Spleen (tissue), 11 donors: ENCODE results near the gene IDUA. TPM values are rescaled to one million over a fixed set of nuclear protein-coding genes. Genes with fewer than 3 reads are reported as not detected.

ENCODE experiments used
- DNase-seq: peaks from one replicate; pipeline ENCODE4 v3.0.0-alpha.2; 2020
- H3K27ac ChIP-seq, 8 donors: fragments of 200-600 bp; sonication (generic) in 7 of 8; 1 replicate in 4 of 8; 2 replicates in 4 of 8; pipeline versions ENCODE4 v1.5.0 to v1.8.0; 2016 to 2021; ENCODE audit warnings: inconsistent platforms in 4 of 8, mild to moderate bottlenecking in 4 of 8, moderate library complexity in 1 of 8
- H3K27me3 ChIP-seq, 7 donors: fragments of 200-600 bp; sonication (generic) in 6 of 7; replicated peaks in 1 of 7; 1 replicate in 4 of 7; 2 replicates in 3 of 7; pipeline versions ENCODE4 v1.5.0 to v1.8.0; 2016 to 2021; ENCODE audit warnings: inconsistent platforms in 3 of 7, mild to moderate bottlenecking in 1 of 7
- H3K36me3 ChIP-seq, 6 donors: fragments of 200-600 bp; sonication (generic) in 5 of 6; 1 replicate in 4 of 6; 2 replicates in 2 of 6; pipeline versions ENCODE4 v1.5.0 to v1.8.0; 2016 to 2021; ENCODE audit warnings: inconsistent platforms in 2 of 6
- H3K4me1 ChIP-seq, 6 donors: fragments of 200-600 bp; sonication (generic) in 5 of 6; 1 replicate in 3 of 6; 2 replicates in 3 of 6; pipeline versions ENCODE4 v1.5.0 to v1.8.0; 2016 to 2021; ENCODE audit warnings: inconsistent platforms in 3 of 6
- H3K4me3 ChIP-seq, 8 donors: fragments of 200-600 bp; sonication (generic) in 7 of 8; 1 replicate in 4 of 8; 2 replicates in 4 of 8; pipeline versions ENCODE4 v1.5.0 to v1.8.0; 2016 to 2021; ENCODE audit warnings: inconsistent platforms in 4 of 8, mild to moderate bottlenecking in 4 of 8, moderate library complexity in 2 of 8
- H3K9me3 ChIP-seq, 8 donors: fragments of 200-600 bp; sonication (generic) in 7 of 8; 1 replicate in 4 of 8; 2 replicates in 4 of 8; pipeline versions ENCODE4 v1.5.0 to v1.8.0; 2016 to 2021; ENCODE audit warnings: inconsistent platforms in 4 of 8
- CTCF ChIP-seq, 11 experiments: fragments of 200-600 bp in 7 of 11; fragments of 450-650 bp in 4 of 11; sonication (generic) in 4 of 11; IDR thresholded peaks in 8 of 11; conservative IDR thresholded peaks in 3 of 11; 1 replicate in 7 of 11; 2 replicates in 4 of 11; pipeline versions ENCODE4 v1.4.0 to v1.8.0; 2016 to 2021; ENCODE audit warnings: antibody characterized with exemption in 11 of 11, inconsistent platforms in 4 of 11, mild to moderate bottlenecking in 1 of 11
- POLR2A ChIP-seq, 3 donors: fragments of 450-650 bp; IDR thresholded peaks; one replicate each; pipeline ENCODE4 v1.5.1; 2017; ENCODE audit warnings: antibody characterized with exemption in 3 of 3, mild to moderate bottlenecking in 1 of 3
- POLR2AphosphoS5 ChIP-seq, 3 donors: sonication (generic); formaldehyde crosslinking; IDR thresholded peaks; one replicate each; pipeline ENCODE4 v1.5.1; 2017; ENCODE audit warnings: antibody characterized with exemption in 3 of 3
- WGBS, 5 donors: extraction: QIAGEN DNeasy Blood & Tissue Kit in 3 of 5; methylation state at CpG; one replicate each; pipeline versions ENCODE4 v1.1.5 to v1.1.7; 2013 to 2018; 5-methylcytosine and 5-hydroxymethylcytosine counted together
- intact Hi-C: fragments of 100-400 bp; cut with DNase I; formaldehyde crosslinking; loops from one replicate; pipeline ENCODE4 v1.15.0; 2023; ENCODE audit warnings: low total_unique reads
- polyA plus RNA-seq, 3 donors: library from polyadenylated mRNA; stranded (reverse); fragments of 200-250 nt; gene quantifications; one replicate each; pipeline ENCODE4 v1.2.1, GENCODE V29; 2013
- total RNA-seq, 7 donors: library from RNA; depleted of rRNA in 3 of 7; stranded (reverse); fragments of >200 nt in 3 of 7; fragmentation: NEBNext Ultra II Directional in 4 of 7; extraction: Animal tissue kit (Norgen Biotek cat#: 25700) in 4 of 7; gene quantifications; one replicate each; pipeline versions ENCODE4 v1.1.0 to v1.2.1, GENCODE V29; 2016 to 2021
- donor health status: healthy with polysubstance abuse.
- donor health status: DM: no; HTN: no; CAD: no; lungs with moderate emphysema.
- donor health status: DM: no; HTN: no; CAD: no.
- donor health status: Bipolar disorder and iron deficiency.
- donor health status: healthy.
- donor health status: DM: no; HTN: no; CAD: no.
- donor health status: DM: yes; HTN: yes; CAD: no.

The IDUA gene
- total and polyA plus RNA-seq, 10 donors, result 11.5 to 58.3 (median 24.4) TPM

GRCh38 chr4:1008840-1009541 is 22.1 kb downstream of the IDUA start:
- H3K27ac ChIP-seq, result peak overlapping the region in 4 of 8 donors; percentile 53 to 79 (median 63)
- intact Hi-C loops, result no loop called here
- peak; percentile 93 for DNase-seq
- 3 to 5% (median 4%) methylated on average over 20 to 36 of the region's 36 CpGs for WGBS, 5 donors
- peaks cover 8 to 47% (median 41%) of the 10 kb centered on the region in 6 donors for H3K4me1 ChIP-seq
- H3K9me3 ChIP-seq, result peaks cover 0 to 7% (median 0%) of the 10 kb centered on the region in 8 donors
- H3K27me3 ChIP-seq, result peaks cover 0 to 78% (median 33%) of the 10 kb centered on the region in 7 donors
- TF ChIP-seq POLR2AphosphoS5 (IDR thresholded peaks at IDR 0.05), result peak in 1 of 3 donors; percentile 37
- TF ChIP-seq POLR2A (IDR thresholded peaks at IDR 0.05), result no peak
- H3K4me3 ChIP-seq, result peak overlapping the region; percentile 39 to 91 (median 58)
- no peaks in the 10 kb centered on the region for H3K36me3 ChIP-seq

- peak overlapping the region; percentile 22 to 92 (median 78) for H3K27ac ChIP-seq
- H3K4me3 ChIP-seq, result peak overlapping the region; percentile 61 to 91 (median 78)
- H3K4me1 ChIP-seq, result peaks cover 8 to 54% (median 48%) of the 10 kb centered on the region in 6 donors
- WGBS, 5 donors, result 1% methylated on average over 41 to 109 of the region's 109 CpGs
- TF ChIP-seq CTCF (IDR thresholded peaks at IDR 0.05 in 8 of 11, conservative IDR thresholded peaks at IDR 0.05 in 3 of 11) (peak in 7 of 11 experiments; percentile 21 to 50 (median 36)), POLR2AphosphoS5 (IDR thresholded peaks at IDR 0.05) (peak; percentile 72 to 80 (median 75)), POLR2A (IDR thresholded peaks at IDR 0.05) (no peak)
- intact Hi-C loops, result no loop called here
- peaks cover 0 to 70% (median 25%) of the 10 kb centered on the region in 7 donors for H3K27me3 ChIP-seq
- H3K36me3 ChIP-seq, result no peaks in the 10 kb centered on the region
- H3K9me3 ChIP-seq, result peaks cover 0 to 7% (median 0%) of the 10 kb centered on the region in 8 donors
- DNase-seq, result peak; percentile 95
These were observed 22.9 kb downstream of the IDUA start for GRCh38 chr4:1009542-1010394.

GRCh38 chr4:1010395-1011021 is 23.7 kb downstream of the IDUA start:
- H3K36me3 ChIP-seq, result no peaks in the 10 kb centered on the region
- DNase-seq, result peak; percentile 91
- WGBS, 5 donors, result 1 to 3% (median 2%) methylated on average over 29 to 36 of the region's 36 CpGs
- TF ChIP-seq CTCF (IDR thresholded peaks at IDR 0.05 in 8 of 11, conservative IDR thresholded peaks at IDR 0.05 in 3 of 11) (no peak), POLR2AphosphoS5 (IDR thresholded peaks at IDR 0.05) (peak; percentile 59 to 65 (median 63))
- peak overlapping the region; percentile 61 to 91 (median 78) for H3K4me3 ChIP-seq
- H3K27me3 ChIP-seq, result peaks cover 0 to 63% (median 17%) of the 10 kb centered on the region in 7 donors
- H3K9me3 ChIP-seq, result peaks cover 0 to 7% (median 0%) of the 10 kb centered on the region in 8 donors
- H3K4me1 ChIP-seq, result peaks cover 8 to 62% (median 52%) of the 10 kb centered on the region in 6 donors
- peak overlapping the region; percentile 22 to 92 (median 78) for H3K27ac ChIP-seq
- intact Hi-C loops, result no loop called here

GRCh38 chr4:1011022-1011665 is 24.3 kb downstream of the IDUA start, which contains the start of gene FGFRL1:
FGFRL1 (plus strand) TSS chr4:1011626; CDS start chr4:1012486, 860 bp downstream.
- WGBS, 5 donors, result 0 to 2% (median 1%) methylated on average over 36 to 89 of the region's 89 CpGs
- H3K9me3 ChIP-seq, result peaks cover 0 to 7% (median 0%) of the 10 kb centered on the region in 8 donors
- peak within 1 kb of the TSS; percentile 61 to 91 (median 78) for H3K4me3 ChIP-seq
- intact Hi-C loops, result no loop called here
- H3K27me3 ChIP-seq, result peaks cover 0 to 57% (median 11%) of the 10 kb centered on the region in 7 donors
- no peaks in the 10 kb centered on the region for H3K36me3 ChIP-seq
- peak in 2 of 3 donors; percentile 49 to 56 for TF ChIP-seq POLR2AphosphoS5 (IDR thresholded peaks at IDR 0.05)
- TF ChIP-seq CTCF (IDR thresholded peaks at IDR 0.05 in 8 of 11, conservative IDR thresholded peaks at IDR 0.05 in 3 of 11), result no peak
- TF ChIP-seq POLR2A (IDR thresholded peaks at IDR 0.05), result no peak
- peaks cover 8 to 65% (median 54%) of the 10 kb centered on the region in 6 donors for H3K4me1 ChIP-seq
- DNase-seq, result peak; percentile 96
- H3K27ac ChIP-seq, result peak within 1 kb of the TSS; percentile 22 to 92 (median 78)
